ENCODE data around the gene SEMA7A. TPM values are rescaled to one million over a fixed set of nuclear protein-coding genes. Genes with fewer than 3 reads are reported as not detected.

SEMA7A gene
- total RNA-seq, 1 experiment from 2014 or later: 74.8 TPM

DNA sequence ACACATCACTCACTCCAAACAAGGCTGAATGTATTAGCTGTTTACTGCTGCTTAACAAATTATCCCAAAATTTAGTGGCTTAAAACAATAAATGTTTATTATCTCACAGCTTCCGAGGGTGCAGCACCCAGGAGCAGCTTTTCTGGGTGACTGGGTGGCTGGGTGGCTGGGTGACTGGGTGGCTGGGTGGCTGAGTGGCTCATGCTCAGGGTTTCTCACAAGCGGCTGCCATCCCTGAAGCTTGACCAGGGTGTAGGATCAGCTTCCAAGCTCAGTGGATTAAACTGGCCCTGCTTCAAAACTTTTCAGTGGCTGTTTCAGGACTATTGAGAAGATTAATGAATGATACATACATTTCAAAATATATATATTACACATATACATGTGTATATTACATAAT lies 64.0 kb downstream of the SEMA7A start:
- Mint-ChIP-seq H3K4me3 (ENCODE audit: low read depth, unreplicated experiment) (no peak overlapping the region), H3K36me3 (ENCODE audit: insufficient read depth, unreplicated experiment) (peaks cover 15% of the 10 kb centered on the region), H3K27ac (ENCODE audit: unreplicated experiment) (no peak overlapping the region), H3K27me3 (ENCODE audit: unreplicated experiment) (peaks cover 89% of the 10 kb centered on the region), H3K4me1 (ENCODE audit: low read depth, unreplicated experiment) (peaks cover 10% of the 10 kb centered on the region), H3K9me3 (ENCODE audit: low read depth, unreplicated experiment) (no peaks in the 10 kb centered on the region)
- intact Hi-C loops (cut with micrococcal nuclease; ENCODE audit: unreplicated experiment): loop anchor here (10.0 kb wide), 1 partner anchor 175 kb away; the partner anchor contains the start of gene ARID3B
- no peak for DNase-seq
- CTCF ChIA-PET: interaction anchor here (0.9 kb wide), 1 partner anchor 602 kb away, joined by 3 read pairs; no protein-coding TSS in a partner anchor
- no peak for TF ChIP-seq CTCF (IDR thresholded peaks at IDR 0.05; ENCODE audit: unreplicated experiment)
- BruUV-seq (replicated peaks): no TSS peak

- CTCF ChIA-PET: interaction anchor here (0.6 to 0.9 kb wide), 3 partner anchors 114 to 603 kb away, joined by 3 to 4 read pairs (median 4); no protein-coding TSS in a partner anchor
- no peak for DNase-seq
- no TSS peak for BruUV-seq (replicated peaks)
- Mint-ChIP-seq H3K27ac (ENCODE audit: unreplicated experiment) (no peak overlapping the region), H3K4me1 (ENCODE audit: low read depth, unreplicated experiment) (peaks cover 10% of the 10 kb centered on the region), H3K9me3 (ENCODE audit: low read depth, unreplicated experiment) (no peaks in the 10 kb centered on the region), H3K36me3 (ENCODE audit: insufficient read depth, unreplicated experiment) (peaks cover 10% of the 10 kb centered on the region), H3K27me3 (ENCODE audit: unreplicated experiment) (peaks cover 94% of the 10 kb centered on the region), H3K4me3 (ENCODE audit: low read depth, unreplicated experiment) (no peak overlapping the region)
- intact Hi-C loops (cut with micrococcal nuclease; ENCODE audit: unreplicated experiment): no loop called here
- no peak for TF ChIP-seq CTCF (IDR thresholded peaks at IDR 0.05; ENCODE audit: unreplicated experiment)
Observed at GRCh38 chr15:74369084-74369745, 64.5 kb downstream of the SEMA7A start.

DNA sequence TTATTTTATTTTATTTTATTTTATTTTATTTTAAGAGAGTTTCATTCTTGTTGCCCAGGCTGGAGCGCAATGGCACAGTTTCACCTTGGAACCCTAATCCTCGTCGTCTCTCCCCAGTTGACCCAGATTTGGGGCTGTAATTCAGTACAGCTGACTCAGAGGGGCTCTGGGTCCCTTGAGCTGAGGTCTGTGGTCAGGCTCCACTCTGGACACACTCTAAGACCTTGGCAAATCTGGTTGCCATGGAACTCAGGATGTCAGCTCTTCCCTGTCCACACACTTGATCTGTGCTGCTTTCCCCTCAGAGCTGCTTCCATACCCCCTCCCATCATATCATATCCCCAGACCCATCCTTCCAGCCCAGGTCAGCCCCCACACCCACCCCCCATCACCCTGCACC lies 65.6 kb downstream of the SEMA7A start:
- TF ChIP-seq CTCF (IDR thresholded peaks at IDR 0.05; ENCODE audit: unreplicated experiment): no peak
- CTCF ChIA-PET: interaction anchor here (0.6 kb wide), 1 partner anchor 384 kb away, joined by 6 read pairs; no protein-coding TSS in a partner anchor
- Mint-ChIP-seq H3K27ac (ENCODE audit: unreplicated experiment) (no peak overlapping the region), H3K36me3 (ENCODE audit: insufficient read depth, unreplicated experiment) (no peaks in the 10 kb centered on the region), H3K4me1 (ENCODE audit: low read depth, unreplicated experiment) (peaks cover 10% of the 10 kb centered on the region), H3K4me3 (ENCODE audit: low read depth, unreplicated experiment) (no peak overlapping the region), H3K9me3 (ENCODE audit: low read depth, unreplicated experiment) (no peaks in the 10 kb centered on the region), H3K27me3 (ENCODE audit: unreplicated experiment) (peaks cover 100% of the 10 kb centered on the region)
- BruUV-seq (replicated peaks): no TSS peak
- intact Hi-C loops (cut with micrococcal nuclease; ENCODE audit: unreplicated experiment): no loop called here
- no peak for DNase-seq

- Mint-ChIP-seq H3K27me3 (ENCODE audit: unreplicated experiment) (peaks cover 100% of the 10 kb centered on the region), H3K36me3 (ENCODE audit: insufficient read depth, unreplicated experiment) (no peaks in the 10 kb centered on the region), H3K4me3 (ENCODE audit: low read depth, unreplicated experiment) (no peak within 1 kb of the TSS), H3K4me1 (ENCODE audit: low read depth, unreplicated experiment) (peaks cover 10% of the 10 kb centered on the region), H3K9me3 (ENCODE audit: low read depth, unreplicated experiment) (no peaks in the 10 kb centered on the region), H3K27ac (ENCODE audit: unreplicated experiment) (no peak within 1 kb of the TSS)
- BruUV-seq (replicated peaks): no TSS peak
- intact Hi-C loops (cut with micrococcal nuclease; ENCODE audit: unreplicated experiment): no loop called here
- DNase-seq: no peak
- no peak for TF ChIP-seq CTCF (IDR thresholded peaks at IDR 0.05; ENCODE audit: unreplicated experiment)
- CTCF ChIA-PET: interaction anchor here (0.6 kb wide), 1 partner anchor 385 kb away, joined by 6 read pairs; no protein-coding TSS in a partner anchor
Observed at GRCh38 chr15:74367296-74367854, 66.4 kb downstream of the SEMA7A start, which contains the start of gene CYP11A1. TSS of gene CYP11A1 (minus strand) at chr15:74367646. CDS start at chr15:74367585, 61 bp downstream.
